Right lobe of liver (tissue), 6 donors: ENCODE results near the gene MMP19. TPM values are rescaled to one million over a fixed set of nuclear protein-coding genes. Genes with fewer than 3 reads are reported as not detected.

Experiments
- ATAC-seq, 4 donors: fragments of 200-7000 bp; cut with Tn5 transposase; one replicate each; pipeline ENCODE4 v1.9.1; 2020; ENCODE audit warnings: mild to moderate bottlenecking in 4 of 4, moderate library complexity in 4 of 4
- DNase-seq, 3 donors: peaks; one replicate each; pipeline ENCODE4 v3.0.0-alpha.2; 2020
- H3K27ac ChIP-seq, 3 donors: fragments of 200-600 bp; one replicate each; pipeline ENCODE4 v1.8.0; 2022
- H3K27me3 ChIP-seq, 2 donors: fragments of 200-600 bp; one replicate each; pipeline ENCODE4 v1.8.0; 2022
- H3K36me3 ChIP-seq, 4 donors: fragments of 200-600 bp; sonication (generic) in 1 of 4; one replicate each; pipeline versions ENCODE4 v1.5.1 to v1.8.0; 2017 to 2022; ENCODE audit warnings: control low read depth in 1 of 4
- H3K4me1 ChIP-seq, 4 donors: fragments of 200-600 bp; sonication (generic) in 1 of 4; one replicate each; pipeline versions ENCODE4 v1.5.1 to v1.8.0; 2017 to 2022; ENCODE audit warnings: control low read depth in 1 of 4
- H3K4me3 ChIP-seq, 3 donors: fragments of 200-600 bp; one replicate each; pipeline ENCODE4 v1.8.0; 2022
- H3K9me3 ChIP-seq, 4 donors: fragments of 200-600 bp; sonication (generic) in 1 of 4; one replicate each; pipeline versions ENCODE4 v1.5.1 to v1.8.0; 2017 to 2022; ENCODE audit warnings: control low read depth in 1 of 4
- POLR2A ChIP-seq: fragments of 450-650 bp; IDR thresholded peaks from one replicate; pipeline ENCODE4 v1.6.1; 2017; ENCODE audit warnings: antibody characterized with exemption, mild to moderate bottlenecking
- WGBS: methylation state at CpG from one replicate; pipeline ENCODE4 v1.1.6; 2018; ENCODE audit warnings: low coverage, low lambda C conversion rate; ENCODE audit not compliant: insufficient coverage; ENCODE audit errors: missing lambda C conversion rate; 5-methylcytosine and 5-hydroxymethylcytosine counted together
- intact Hi-C, 2 donors: fragments of 100-400 bp; cut with DNase I; formaldehyde crosslinking; loops; one replicate each; pipeline versions ENCODE4 v1.11.2 to v1.14.1; 2022
- total RNA-seq, 6 experiments: library from RNA; depleted of rRNA in 2 of 6; stranded (reverse); fragments of >200 nt in 2 of 6; fragmentation: NEBNext Ultra II Directional in 3 of 6; extraction: Animal tissue kit (Norgen Biotek cat#: 25700) in 3 of 6; gene quantifications; one replicate each; pipeline versions ENCODE4 v1.1.0 to v1.2.4, GENCODE V29; 2016 to 2023
- TF ChIP-seq, protein P1 (sequence below), 4 donors: fragments of 200-600 bp in 3 of 4; fragments of 450-650 bp in 1 of 4; IDR thresholded peaks; one replicate each; pipeline versions ENCODE4 v1.5.1 to v1.8.0; 2016 to 2022; ENCODE audit warnings: antibody characterized with exemption in 4 of 4, mild to moderate bottlenecking in 2 of 4
- donor health status: DM: no; HTN: yes; CAD: no.
- donor health status: DM: no; HTN: no; CAD: no.
- donor health status: DM: no; HTN: no; CAD: no.
- donor health status: DM: no; HTN: yes; CAD: no.
- donor health status: DM: no; HTN: yes; CAD: no.

Gene MMP19
- total RNA-seq, 6 experiments from 2014 or later, result 1.3 to 5.0 (median 1.9) TPM

- Histone ChIP-seq H3K36me3 (no peaks in the 10 kb centered on the region), H3K27ac (no peak overlapping the region), H3K27me3 (no peaks in the 10 kb centered on the region), H3K9me3 (no peaks in the 10 kb centered on the region), H3K4me1 (no peaks in the 10 kb centered on the region), H3K4me3 (no peak overlapping the region)
- TF ChIP-seq POLR2A, result no peak
- TF ChIP-seq, protein P1, sequence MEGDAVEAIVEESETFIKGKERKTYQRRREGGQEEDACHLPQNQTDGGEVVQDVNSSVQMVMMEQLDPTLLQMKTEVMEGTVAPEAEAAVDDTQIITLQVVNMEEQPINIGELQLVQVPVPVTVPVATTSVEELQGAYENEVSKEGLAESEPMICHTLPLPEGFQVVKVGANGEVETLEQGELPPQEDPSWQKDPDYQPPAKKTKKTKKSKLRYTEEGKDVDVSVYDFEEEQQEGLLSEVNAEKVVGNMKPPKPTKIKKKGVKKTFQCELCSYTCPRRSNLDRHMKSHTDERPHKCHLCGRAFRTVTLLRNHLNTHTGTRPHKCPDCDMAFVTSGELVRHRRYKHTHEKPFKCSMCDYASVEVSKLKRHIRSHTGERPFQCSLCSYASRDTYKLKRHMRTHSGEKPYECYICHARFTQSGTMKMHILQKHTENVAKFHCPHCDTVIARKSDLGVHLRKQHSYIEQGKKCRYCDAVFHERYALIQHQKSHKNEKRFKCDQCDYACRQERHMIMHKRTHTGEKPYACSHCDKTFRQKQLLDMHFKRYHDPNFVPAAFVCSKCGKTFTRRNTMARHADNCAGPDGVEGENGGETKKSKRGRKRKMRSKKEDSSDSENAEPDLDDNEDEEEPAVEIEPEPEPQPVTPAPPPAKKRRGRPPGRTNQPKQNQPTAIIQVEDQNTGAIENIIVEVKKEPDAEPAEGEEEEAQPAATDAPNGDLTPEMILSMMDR (IDR thresholded peaks at IDR 0.05), result no peak
- 36% methylated on average over 1 of the region's 1 CpG for WGBS
- intact Hi-C loops, result no loop called here
- DNase-seq (no peak), ATAC-seq (peak in 1 of 4 donors; percentile 16)
Measured at GRCh38 chr12:55850401-55850800, 7.7 kb upstream of the MMP19 start.

- 58% methylated on average over 6 of the region's 7 CpGs for WGBS
- ATAC-seq (no peak), DNase-seq (no peak)
- Histone ChIP-seq H3K36me3 (no peaks in the 10 kb centered on the region), H3K4me1 (no peaks in the 10 kb centered on the region), H3K9me3 (no peaks in the 10 kb centered on the region), H3K4me3 (no peak overlapping the region), H3K27ac (no peak overlapping the region), H3K27me3 (no peaks in the 10 kb centered on the region)
- intact Hi-C loops, result no loop called here
- TF ChIP-seq POLR2A, result no peak
- TF ChIP-seq, protein P1 (IDR thresholded peaks at IDR 0.05), result no peak
Measured at GRCh38 chr12:55849616-55850343, 7.0 kb upstream of the MMP19 start.

DNA sequence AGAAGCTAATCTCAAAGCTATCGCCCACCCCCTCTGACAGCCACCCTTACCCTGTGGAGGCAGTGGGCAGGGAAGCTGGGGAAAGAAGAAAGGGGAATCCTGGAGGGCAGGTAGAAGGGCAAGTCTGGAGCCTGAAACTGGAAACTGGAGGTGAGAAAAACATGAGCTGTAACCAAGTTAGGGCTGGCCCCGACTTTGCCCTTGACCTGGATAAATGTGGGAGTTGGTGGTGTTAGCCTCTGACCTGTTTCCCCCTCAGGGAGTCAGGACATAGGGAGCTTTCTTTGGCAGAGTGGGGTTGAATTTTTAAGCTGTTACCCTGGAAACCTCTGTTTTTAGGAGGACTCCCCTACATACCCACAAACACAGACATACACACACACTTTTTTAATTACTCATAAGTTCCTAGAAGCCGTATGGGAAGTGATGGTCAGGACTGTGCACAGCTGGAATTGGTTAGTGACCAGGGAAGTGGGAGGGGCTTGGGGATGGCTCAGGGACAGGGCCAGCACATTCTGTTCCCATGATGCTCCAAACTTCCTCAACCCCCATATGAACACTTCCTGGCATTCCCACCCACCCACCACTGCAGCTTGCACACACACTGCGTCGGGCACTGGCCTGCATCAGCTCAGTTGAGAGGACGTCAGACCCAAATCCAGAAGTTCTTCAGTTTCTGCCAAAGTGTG, 5.0 kb upstream of the MMP19 start:
- no peaks in the 10 kb centered on the region for H3K4me1 ChIP-seq
- no peaks in the 10 kb centered on the region for H3K27me3 ChIP-seq
- DNase-seq (peak; percentile 71 to 74 (median 72)), ATAC-seq (peak; percentile 85 to 88 (median 87))
- TF ChIP-seq, protein P1 (IDR thresholded peaks at IDR 0.05), result no peak
- TF ChIP-seq POLR2A, result peak; percentile 32
- WGBS, result 43% methylated on average over 5 of the region's 6 CpGs
- intact Hi-C loops, result no loop called here
- H3K36me3 ChIP-seq, result no peaks in the 10 kb centered on the region
- peak overlapping the region; percentile 61 to 73 (median 70) for H3K27ac ChIP-seq
- H3K4me3 ChIP-seq, result no peak overlapping the region
- no peaks in the 10 kb centered on the region for H3K9me3 ChIP-seq

DNA sequence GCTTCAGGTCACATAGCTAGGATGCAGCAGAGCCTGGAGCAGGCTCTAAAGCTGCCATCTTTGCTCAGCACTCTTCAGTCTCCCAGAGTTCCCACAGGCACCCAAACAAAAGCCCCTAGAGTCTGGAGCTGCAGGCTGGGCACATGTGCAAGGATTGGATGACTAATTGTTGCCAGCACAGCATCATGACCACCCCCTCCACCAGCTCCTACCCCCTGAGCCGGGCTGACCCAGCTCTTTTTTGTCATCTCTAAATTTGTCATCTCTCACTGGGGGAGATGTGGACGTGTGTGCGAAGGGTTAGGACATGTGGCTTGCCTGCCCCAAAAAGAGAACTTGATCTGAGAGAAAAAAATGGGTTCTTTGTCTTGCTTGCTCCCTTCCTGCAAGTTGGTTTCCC, 4.3 kb upstream of the MMP19 start:
- TF ChIP-seq POLR2A, result peak; percentile 19
- TF ChIP-seq, protein P1 (IDR thresholded peaks at IDR 0.05), result no peak
- Histone ChIP-seq H3K27ac (peak overlapping the region; percentile 61 to 73 (median 70)), H3K27me3 (no peaks in the 10 kb centered on the region), H3K4me1 (no peaks in the 10 kb centered on the region), H3K9me3 (no peaks in the 10 kb centered on the region), H3K36me3 (no peaks in the 10 kb centered on the region), H3K4me3 (no peak overlapping the region)
- DNase-seq, result no peak
- peak in 3 of 4 donors; percentile 5 to 21 (median 17) for ATAC-seq
- intact Hi-C loops, result no loop called here
- 65% methylated on average over 2 of the region's 3 CpGs for WGBS
